Panc1 (cell line): ENCODE measurements around the gene BRMS1L. TPM values are rescaled to one million over a fixed set of nuclear protein-coding genes. Genes with fewer than 3 reads are reported as not detected.

ENCODE experiments used
- ATAC-seq: fragments of 200-7000 bp; cut with Tn5 transposase; 2 replicates; pipeline ENCODE4 v1.9.1; 2020; ENCODE audit warnings: mild to moderate bottlenecking, moderate library complexity
- BruUV-seq: library from RNA; stranded (reverse); fragments of 400-500 nt; replicated peaks from 2 replicates; lab custom pipeline; 2021; lab: Mats Ljungman, UMichigan
- CTCF ChIA-PET: fragments of 300-600 bp; sonication (Branson Sonifier 250); formaldehyde crosslinking; loops from one replicate; lab custom pipeline; 2022; ENCODE audit warnings: antibody characterized with exemption; lab: Charles Lee
- POLR2A ChIA-PET: fragments of 300-600 bp; sonication (Branson Sonifier 250); formaldehyde crosslinking; loops from one replicate; lab custom pipeline; 2022; ENCODE audit warnings: antibody characterized with exemption; lab: Charles Lee
- DNase-seq: peaks from one replicate; pipeline ENCODE4 v3.0.0-alpha.2; 2010; ENCODE audit warnings: low read depth, low spot score
- H3K27ac ChIP-seq: 2 replicates; pipeline ENCODE4 v1.5.1; 2011; ENCODE audit warnings: mild to moderate bottlenecking, low read length, inconsistent platforms
- H3K27me3 ChIP-seq: fragments of 200-500 bp; sonication (Bioruptor generic); 2 replicates; pipeline ENCODE4 v1.6.0; 2014; ENCODE audit warnings: low read length, inconsistent platforms; ENCODE audit not compliant: control insufficient read depth, insufficient read depth
- H3K36me3 ChIP-seq: fragments of 200-500 bp; sonication (Bioruptor generic); 2 replicates; pipeline ENCODE4 v1.5.1; 2014; ENCODE audit warnings: inconsistent platforms, mild to moderate bottlenecking, low read length, moderate library complexity; ENCODE audit not compliant: control insufficient read depth, insufficient read depth
- H3K4me1 ChIP-seq: 2 replicates; pipeline ENCODE4 v1.5.1; 2011; ENCODE audit warnings: inconsistent platforms, mild to moderate bottlenecking, low read length, moderate library complexity; ENCODE audit not compliant: control insufficient read depth, insufficient read depth
- H3K4me3 ChIP-seq, 2 experiments: 2 replicates each; pipeline ENCODE4 v1.5.1; 2011 to 2012; ENCODE audit warnings: low read depth in 2 of 2, low read length in 2 of 2, mild to moderate bottlenecking in 2 of 2, inconsistent platforms in 1 of 2, moderate library complexity in 1 of 2
- H3K9me3 ChIP-seq: fragments of 200-500 bp; sonication (Bioruptor generic); 2 replicates; pipeline ENCODE4 v1.5.1; 2014; ENCODE audit warnings: low read depth, mild to moderate bottlenecking, inconsistent platforms, low read length, moderate library complexity; ENCODE audit not compliant: control insufficient read depth, insufficient read depth
- POLR2AphosphoS5 ChIP-seq: IDR thresholded peaks from 2 replicates; pipeline ENCODE4 v1.6.1; 2012; ENCODE audit warnings: mild to moderate bottlenecking, low read depth, low read length, moderate library complexity
- REST ChIP-seq, 2 experiments: IDR thresholded peaks; 2 replicates each; pipeline ENCODE4 v1.6.1; 2011 to 2012; ENCODE audit warnings: low read depth in 2 of 2, control low read depth in 1 of 2, low read length in 1 of 2, mild to moderate bottlenecking in 1 of 2, moderate library complexity in 1 of 2; ENCODE audit not compliant: insufficient read depth in 1 of 2
- SIN3A ChIP-seq: IDR thresholded peaks from 2 replicates; pipeline ENCODE4 v1.6.1; 2012; ENCODE audit warnings: low read depth, mild to moderate bottlenecking, low read length, moderate library complexity, borderline replicate concordance; ENCODE audit not compliant: insufficient read depth
- TCF7L2 ChIP-seq: IDR thresholded peaks from 2 replicates; pipeline ENCODE4 v1.6.1; 2011; ENCODE audit warnings: mild to moderate bottlenecking, low read depth, low read length, inconsistent platforms
- in situ Hi-C: cut with HindIII; loops from 2 replicates; pipeline ENCODE4 v1.10.0; 2016; ENCODE audit warnings: low sequenced_read_pairs, low pct_unique_long_range_greater_than_20kb
- intact Hi-C: fragments of 100-400 bp; cut with micrococcal nuclease; formaldehyde crosslinking; loops from one replicate; pipeline ENCODE4 v1.10.0; 2022; ENCODE audit not compliant: unreplicated experiment
- total RNA-seq: library from RNA; stranded (reverse); gene quantifications from one replicate; pipeline ENCODE4 v1.2.1, GENCODE V29; 2021; ENCODE audit not compliant: unreplicated experiment
- TF ChIP-seq, protein P1 (sequence below): fragments of 450-650 bp; IDR thresholded peaks from 2 replicates; pipeline ENCODE4 v1.5.1; 2017; ENCODE audit warnings: mild to moderate bottlenecking

BRMS1L gene
- total RNA-seq, 1 experiment from 2014 or later = 10.5 TPM

DNA sequence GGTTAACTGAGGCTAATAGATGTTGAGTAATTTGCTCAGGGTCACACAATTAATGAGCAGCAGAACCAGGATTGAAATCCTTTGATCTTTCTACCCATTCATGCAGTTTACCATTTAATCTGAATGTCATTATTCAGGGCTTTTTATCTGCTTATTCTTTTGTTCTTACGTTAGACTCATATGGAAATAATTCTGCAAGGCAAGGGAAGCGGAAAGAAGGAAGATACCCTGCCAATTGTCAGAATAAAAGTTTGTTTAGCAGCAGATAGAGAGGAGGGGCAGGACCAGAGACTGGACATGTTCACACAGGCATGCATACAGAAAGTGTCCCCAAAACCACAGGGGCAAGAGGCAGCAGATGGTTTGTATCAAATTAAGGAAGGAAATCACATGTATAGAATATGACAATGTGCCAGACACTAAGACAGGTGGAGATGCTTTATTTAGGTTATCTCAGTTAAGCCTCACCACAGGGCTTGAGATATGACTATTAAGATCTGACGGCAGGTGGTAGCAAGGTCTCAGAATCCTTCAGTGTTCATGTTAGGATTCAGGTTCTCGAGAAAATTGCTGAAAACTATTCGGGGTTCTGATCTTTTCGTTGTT lies 29.8 kb downstream of the BRMS1L start:
- Histone ChIP-seq H3K9me3 (no peaks in the 10 kb centered on the region), H3K4me1 (no peaks in the 10 kb centered on the region), H3K27me3 (no peaks in the 10 kb centered on the region), H3K4me3 (no peak overlapping the region), H3K36me3 (no peaks in the 10 kb centered on the region), H3K27ac (no peak overlapping the region)
- no TSS peak for BruUV-seq
- CTCF ChIA-PET = no interaction called here
- ATAC-seq (no peak), DNase-seq (no peak)
- in situ Hi-C loops = no loop called here
- TF ChIP-seq, protein P1, sequence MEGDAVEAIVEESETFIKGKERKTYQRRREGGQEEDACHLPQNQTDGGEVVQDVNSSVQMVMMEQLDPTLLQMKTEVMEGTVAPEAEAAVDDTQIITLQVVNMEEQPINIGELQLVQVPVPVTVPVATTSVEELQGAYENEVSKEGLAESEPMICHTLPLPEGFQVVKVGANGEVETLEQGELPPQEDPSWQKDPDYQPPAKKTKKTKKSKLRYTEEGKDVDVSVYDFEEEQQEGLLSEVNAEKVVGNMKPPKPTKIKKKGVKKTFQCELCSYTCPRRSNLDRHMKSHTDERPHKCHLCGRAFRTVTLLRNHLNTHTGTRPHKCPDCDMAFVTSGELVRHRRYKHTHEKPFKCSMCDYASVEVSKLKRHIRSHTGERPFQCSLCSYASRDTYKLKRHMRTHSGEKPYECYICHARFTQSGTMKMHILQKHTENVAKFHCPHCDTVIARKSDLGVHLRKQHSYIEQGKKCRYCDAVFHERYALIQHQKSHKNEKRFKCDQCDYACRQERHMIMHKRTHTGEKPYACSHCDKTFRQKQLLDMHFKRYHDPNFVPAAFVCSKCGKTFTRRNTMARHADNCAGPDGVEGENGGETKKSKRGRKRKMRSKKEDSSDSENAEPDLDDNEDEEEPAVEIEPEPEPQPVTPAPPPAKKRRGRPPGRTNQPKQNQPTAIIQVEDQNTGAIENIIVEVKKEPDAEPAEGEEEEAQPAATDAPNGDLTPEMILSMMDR = no peak
- no peak for TF ChIP-seq REST (IDR thresholded peaks at IDR 0.05; ENCODE audit: insufficient read depth in 1 of 2, low read depth in 2 of 2, low read length in 1 of 2)
- POLR2A ChIA-PET = no interaction called here
- intact Hi-C loops = no loop called here

GRCh38 chr14:35858521-35859209 lies 32.5 kb downstream of the BRMS1L start:
- TF ChIP-seq SIN3A (no peak), TCF7L2 (no peak), POLR2AphosphoS5 (no peak), REST (IDR thresholded peaks at IDR 0.05; ENCODE audit: insufficient read depth in 1 of 2, low read depth in 2 of 2, low read length in 1 of 2) (no peak)
- TF ChIP-seq, protein P1 = no peak
- Histone ChIP-seq H3K4me1 (no peaks in the 10 kb centered on the region), H3K9me3 (no peaks in the 10 kb centered on the region), H3K27ac (no peak overlapping the region), H3K27me3 (no peaks in the 10 kb centered on the region), H3K4me3 (no peak overlapping the region), H3K36me3 (peaks cover 2% of the 10 kb centered on the region; the same call in 1 of the 2 replicates)
- no TSS peak for BruUV-seq
- no peak for DNase-seq
- in situ Hi-C loops = no loop called here
- ChIA-PET CTCF (no interaction called here), POLR2A (no interaction called here)
- no peak for ATAC-seq
- intact Hi-C loops = no loop called here
